Stimulated activated CD8-positive, alpha-beta memory T cell treated with anti-CD3 and anti-CD28 coated beads, Interleukin-4, amount 100 ng/mL, for 4 hours (primary cell): Measurements from ENCODE around the gene DNER.
"Not testable (repeated sequence)": the region's sequence is repeated elsewhere in the genome, so short reads cannot be mapped to it uniquely, and the experiment has no call there.

Experiments
- DNase-seq, 2 donors: peaks; one replicate each; pipeline ENCODE4 v3.0.0-alpha.2; 2020; ENCODE audit warnings: low read depth in 2 of 2, low spot score in 1 of 2

Gene DNER

DNA sequence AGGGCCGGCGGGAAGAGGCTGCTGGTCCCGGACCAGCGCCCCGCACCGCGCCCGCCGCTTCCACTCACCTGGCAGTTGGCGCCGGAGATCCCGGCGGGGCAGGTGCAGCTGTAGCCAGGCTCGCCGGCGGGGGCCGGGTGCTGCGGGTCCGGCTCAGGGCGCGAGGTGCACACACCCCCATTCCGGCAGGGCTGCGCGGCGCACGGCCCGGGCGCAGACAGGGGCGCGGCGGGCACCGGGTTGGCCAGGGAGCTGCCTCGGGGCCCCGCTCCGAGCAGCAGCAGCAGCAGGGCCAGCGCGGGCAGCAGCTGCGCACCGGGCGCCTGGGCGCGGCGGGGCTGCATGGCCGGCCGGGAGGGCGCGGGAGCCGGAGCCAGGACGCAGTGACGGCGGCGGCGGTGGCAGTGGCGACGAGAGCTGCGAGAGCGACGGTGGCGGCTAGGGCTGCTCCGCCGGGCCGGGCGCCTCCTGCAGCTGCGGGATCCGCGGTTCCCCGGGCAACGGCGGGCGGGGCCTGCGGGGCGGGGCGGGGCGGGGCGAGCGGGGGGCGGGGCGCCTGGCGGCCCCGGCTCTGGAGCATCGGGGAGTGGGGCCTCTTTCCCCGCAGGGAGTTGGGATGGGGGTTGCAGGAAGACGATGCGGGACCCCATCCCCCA, at the start of gene DNER:
DNER (minus strand) TSS at position 476 of the 656 bp plus-strand sequence; CDS start at position 344, 132 bp downstream.
- no peak for DNase-seq

DNA sequence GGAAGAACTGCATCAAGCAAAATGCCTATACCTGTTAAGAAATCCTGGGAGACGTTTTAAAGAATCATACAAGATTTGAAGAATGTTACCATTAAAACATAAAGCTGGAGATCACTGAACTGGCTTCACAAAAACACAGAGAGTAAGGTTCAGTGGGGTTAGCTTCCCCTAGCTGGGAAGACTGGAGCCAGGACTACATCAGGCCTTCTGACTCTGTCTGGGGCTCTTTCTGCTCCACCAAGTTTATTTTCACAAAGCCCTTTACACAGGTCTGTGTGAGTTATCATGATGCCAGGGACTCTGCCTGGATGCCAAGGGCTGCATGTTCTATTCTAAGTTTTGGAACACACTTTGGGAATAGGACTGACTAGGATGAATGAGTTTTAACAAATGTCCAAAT, 47.3 kb upstream of the DNER start:
- no peak for DNase-seq

DNA sequence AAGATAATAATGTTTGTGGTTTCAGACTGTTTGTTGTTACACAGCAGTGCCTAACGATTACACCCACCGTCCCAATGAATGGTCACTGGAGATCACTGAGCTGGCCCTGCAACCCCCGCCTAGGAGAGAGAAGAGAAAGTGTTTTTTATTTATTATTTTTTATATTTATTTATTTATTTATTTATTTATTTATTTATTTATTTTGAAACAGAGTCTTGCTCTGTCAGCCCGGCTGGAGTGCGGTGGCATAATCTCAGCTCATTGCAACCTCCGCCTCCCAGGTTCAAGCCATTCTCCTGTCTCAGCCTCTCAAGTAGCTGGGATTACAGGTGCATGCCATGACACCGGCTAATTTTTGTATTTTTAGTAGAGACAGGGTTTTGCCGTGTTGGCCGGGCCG, 43.1 kb upstream of the DNER start:
- DNase-seq = not testable (repeated sequence)

DNA sequence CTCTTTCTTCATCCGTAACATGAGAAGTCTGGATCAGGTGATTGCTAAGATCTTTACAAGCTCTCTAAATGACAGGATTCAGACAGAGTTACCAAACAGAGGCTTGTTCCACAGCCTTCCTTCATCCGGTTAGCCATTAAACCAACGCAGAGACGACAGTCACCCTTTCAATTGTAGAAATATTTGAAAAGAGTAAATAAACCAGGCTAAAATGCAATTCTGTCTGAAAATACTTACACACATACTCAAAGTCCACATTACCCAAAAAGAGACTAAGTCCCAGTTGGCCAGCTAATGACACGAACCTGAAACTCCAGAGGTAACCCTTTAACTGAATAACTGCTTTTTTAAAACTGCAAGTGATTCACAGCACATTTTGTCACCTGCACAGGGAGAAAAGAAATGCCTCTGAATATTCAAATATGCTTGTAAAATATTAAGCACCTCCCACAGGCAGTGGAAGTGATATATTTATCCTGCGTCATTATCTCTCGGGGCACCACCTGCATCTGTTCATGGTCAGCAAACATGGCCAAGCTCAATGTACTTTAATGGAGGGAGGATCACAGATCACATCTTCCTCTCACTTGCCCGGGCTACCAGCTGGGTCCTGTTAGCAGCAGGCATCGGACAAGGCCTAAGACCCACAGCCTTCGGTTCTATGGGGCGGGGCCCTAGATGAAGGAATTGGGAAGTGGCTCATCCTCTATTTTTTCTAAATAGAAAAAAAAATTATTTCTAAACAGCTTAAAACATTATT, 38.8 kb upstream of the DNER start:
- DNase-seq = no peak

- no peak for DNase-seq
These were observed 35.4 kb upstream of the DNER start for GRCh38 chr2:229749779-229750178.

GRCh38 chr2:229748950-229749349, 34.6 kb upstream of the DNER start:
- DNase-seq = no peak

- DNase-seq = not testable (repeated sequence)
These were observed 28.3 kb upstream of the DNER start for GRCh38 chr2:229742691-229743090.

GRCh38 chr2:229740279-229740678, 25.9 kb upstream of the DNER start:
- DNase-seq = no peak

- DNase-seq = no peak
These were observed 23.8 kb upstream of the DNER start for GRCh38 chr2:229738024-229738625.

DNA sequence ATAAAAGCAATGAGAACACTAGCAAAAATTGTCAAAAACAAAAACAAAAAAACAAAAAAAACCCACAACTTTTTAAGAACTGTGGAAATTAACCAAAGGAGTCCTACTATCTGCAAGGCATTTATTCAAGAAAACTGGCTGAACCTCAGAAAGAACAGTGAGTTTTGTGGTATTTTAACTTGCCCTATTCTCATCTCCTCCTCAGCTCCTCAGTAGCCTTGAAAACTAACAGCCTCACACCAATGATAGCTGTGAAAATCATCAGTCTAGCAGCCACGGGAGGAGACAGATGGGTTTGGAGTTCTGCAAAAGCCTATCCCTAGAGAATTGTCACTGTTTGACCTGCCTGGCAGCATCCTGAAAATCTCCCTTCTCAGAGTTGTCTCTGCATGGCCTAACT, 20.1 kb upstream of the DNER start:
- DNase-seq = no peak

GRCh38 chr2:229733611-229734245, 19.4 kb upstream of the DNER start:
- DNase-seq = no peak

DNA sequence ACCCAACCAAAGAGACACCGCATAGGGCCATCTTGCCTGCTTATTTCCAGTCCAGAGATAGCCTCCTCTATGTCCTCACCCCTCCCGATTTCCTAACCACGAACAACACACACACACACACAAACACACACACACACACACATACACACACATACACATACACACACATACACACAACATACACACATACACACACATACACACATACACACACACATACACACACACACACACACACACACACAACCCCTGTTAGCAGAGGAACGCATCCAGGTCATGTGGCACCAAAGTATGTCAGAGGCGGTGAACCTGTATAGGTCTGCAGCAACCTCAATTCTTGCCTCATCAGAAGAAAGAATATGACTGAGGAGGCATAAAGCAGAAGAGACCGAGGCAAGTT, 18.5 kb upstream of the DNER start:
- no peak for DNase-seq

GRCh38 chr2:229731916-229732315, 17.6 kb upstream of the DNER start:
- no peak for DNase-seq

- DNase-seq = no peak
These were observed 17.0 kb upstream of the DNER start for GRCh38 chr2:229731363-229731762.

DNA sequence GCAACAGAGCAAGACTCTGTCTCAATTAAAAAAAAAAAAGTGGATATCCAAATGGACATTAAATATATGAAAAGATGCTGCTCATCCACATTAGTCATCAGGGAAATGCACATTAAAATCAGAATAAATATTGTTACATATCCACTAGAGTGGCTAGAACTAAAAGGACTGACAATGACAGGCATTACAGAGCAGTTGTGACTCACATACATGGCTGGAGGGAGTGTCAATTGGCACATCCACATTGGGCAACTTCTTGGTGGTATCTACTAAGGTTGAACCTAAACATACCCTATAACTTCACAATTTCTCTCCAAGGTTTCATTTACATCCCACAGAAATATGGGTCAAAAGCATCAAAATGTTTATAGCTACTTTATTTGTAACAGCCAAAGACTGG, 14.0 kb upstream of the DNER start:
- no peak for DNase-seq

- DNase-seq = no peak
These were observed 12.3 kb upstream of the DNER start for GRCh38 chr2:229726643-229727042.

DNA sequence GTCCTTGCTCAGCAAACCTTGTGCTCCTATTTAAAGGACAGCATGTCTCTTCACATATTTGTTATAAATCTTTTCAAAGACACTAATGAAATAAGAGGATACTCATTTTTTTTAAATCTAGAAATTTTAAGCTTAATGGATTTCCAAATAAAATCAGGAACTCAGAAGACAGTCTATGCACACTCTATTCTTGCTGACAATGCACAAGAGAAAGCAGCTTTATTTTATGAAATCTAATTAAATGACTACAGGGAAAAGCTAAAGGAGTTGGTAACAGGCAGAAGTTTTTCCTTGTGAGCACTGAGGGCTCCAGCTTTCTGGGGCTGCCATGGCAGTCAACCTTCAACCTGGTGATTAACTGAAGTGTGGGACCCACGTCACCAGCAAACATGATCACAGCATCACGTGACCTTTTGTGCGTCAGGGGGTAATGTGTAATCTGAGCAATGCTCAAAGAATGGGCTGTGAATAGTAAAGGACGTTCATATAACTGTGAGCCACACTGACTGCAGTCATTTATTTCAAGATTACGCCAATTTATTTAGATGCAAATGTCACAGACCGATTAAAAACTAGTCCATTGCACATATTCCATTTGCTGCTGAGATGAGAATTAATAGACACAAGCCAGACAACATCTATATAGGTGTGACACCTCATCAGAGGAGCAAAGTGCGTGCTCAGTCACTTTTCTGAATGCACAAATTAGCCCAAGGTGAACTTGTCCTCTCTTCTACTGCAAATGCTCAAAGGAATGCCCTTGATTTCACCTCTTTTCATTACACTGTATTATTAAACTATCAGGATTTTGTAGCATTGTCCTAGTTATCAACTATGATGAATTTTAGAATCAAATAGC, 11.6 kb upstream of the DNER start:
- no peak for DNase-seq

DNA sequence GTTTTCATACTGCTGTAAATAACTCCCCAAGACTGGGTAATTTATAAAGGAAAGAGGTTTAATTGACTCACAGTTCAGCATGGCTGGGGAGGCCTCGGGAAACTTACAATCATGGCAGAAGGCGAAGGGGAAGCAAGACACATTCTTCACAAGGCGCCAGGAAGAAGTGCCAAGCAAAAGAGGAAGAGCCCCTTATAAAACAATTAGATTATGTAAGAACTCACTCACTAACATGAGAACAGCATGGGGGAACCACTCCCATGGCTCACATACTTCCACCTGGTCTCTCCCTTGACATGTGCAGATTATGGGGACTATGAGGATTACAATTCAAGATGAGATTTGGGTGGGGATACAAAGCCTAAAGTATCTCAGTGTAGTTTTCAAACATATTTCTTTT, 8.8 kb upstream of the DNER start:
- not testable (repeated sequence) for DNase-seq

- no peak for DNase-seq
These were observed 5.7 kb upstream of the DNER start for GRCh38 chr2:229719926-229720647.

DNA sequence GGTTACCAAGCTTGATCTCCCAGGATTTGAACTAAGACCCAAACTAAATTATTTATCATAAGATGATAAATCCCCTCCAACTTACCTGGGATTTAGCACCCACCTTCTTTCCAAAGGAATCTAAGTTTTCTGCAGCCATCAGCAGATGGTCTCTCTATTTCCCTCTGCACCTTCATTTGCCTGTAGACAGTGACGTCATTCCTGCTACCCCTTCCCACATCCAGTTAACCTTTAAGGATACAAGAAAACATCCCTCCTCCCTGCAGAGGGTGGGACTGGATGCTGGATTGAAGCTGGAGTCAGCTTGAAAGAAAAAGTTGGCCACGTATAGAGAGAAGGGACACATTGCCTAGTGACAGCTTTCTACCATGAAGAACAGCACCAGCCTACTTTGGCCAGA, 3.7 kb upstream of the DNER start:
- DNase-seq = no peak
